B cell (primary cell): ENCODE measurements around the gene PAFAH2. TPM values are rescaled to one million over a fixed set of nuclear protein-coding genes. Genes with fewer than 3 reads are reported as not detected.

ENCODE experiments used
- ATAC-seq: fragments of 200-7000 bp; cut with Tn5 transposase; one replicate; pipeline ENCODE4 v1.10.0; 2021; ENCODE audit warnings: low read depth, mild to moderate bottlenecking, moderate number of reproducible peaks, moderate library complexity
- CTCF ChIA-PET: fragments of 350-600 bp; sonication (Branson Sonifier 250); formaldehyde crosslinking; loops from one replicate; lab custom pipeline; 2021; ENCODE audit warnings: antibody characterized with exemption, inconsistent platforms; lab: Charles Lee
- POLR2A ChIA-PET: fragments of 350-600 bp; sonication (Branson Sonifier 250); formaldehyde crosslinking; loops from one replicate; lab custom pipeline; 2021; ENCODE audit warnings: antibody characterized with exemption; lab: Charles Lee
- DNase-seq: peaks from one replicate; pipeline ENCODE4 v3.0.0; 2013
- H2AFZ ChIP-seq: 2 replicates; pipeline ENCODE4 v1.6.1; 2012; ENCODE audit warnings: mild to moderate bottlenecking, low read depth, low read length; ENCODE audit not compliant: insufficient read depth, poor library complexity, severe bottlenecking
- H3K27ac ChIP-seq, 2 donors: 1 replicate in 1 of 2; 2 replicates in 1 of 2; pipeline ENCODE4 v1.5.1; 2012 to 2013; ENCODE audit warnings: low read length in 2 of 2, mild to moderate bottlenecking in 2 of 2, moderate library complexity in 1 of 2
- H3K27me3 ChIP-seq, 4 experiments: fragments of 200-600 bp in 1 of 4; sonication (generic) in 1 of 4; replicated peaks in 1 of 4; 1 replicate in 2 of 4; 2 replicates in 2 of 4; pipeline versions ENCODE4 v1.6.1 to v1.7.0; 2013 to 2016; ENCODE audit warnings: low read length in 3 of 4, mild to moderate bottlenecking in 2 of 4, mixed read lengths in 1 of 4, moderate library complexity in 1 of 4; ENCODE audit not compliant: insufficient read depth in 4 of 4, control insufficient read depth in 3 of 4; ENCODE audit errors: control extremely low read depth in 1 of 4
- H3K36me3 ChIP-seq, 2 experiments: replicated peaks in 1 of 2; 1 replicate in 1 of 2; 2 replicates in 1 of 2; pipeline versions ENCODE4 v1.6.1 to v1.7.1; 2013; ENCODE audit warnings: low read length in 1 of 2; ENCODE audit not compliant: insufficient read depth in 2 of 2, control insufficient read depth in 1 of 2; ENCODE audit errors: control extremely low read depth in 1 of 2, extremely low read depth in 1 of 2
- H3K4me1 ChIP-seq, 2 donors: fragments of 200-600 bp in 1 of 2; sonication (generic) in 1 of 2; 1 replicate in 1 of 2; 2 replicates in 1 of 2; pipeline versions ENCODE4 v1.5.1 to v1.6.1; 2013 to 2017; ENCODE audit warnings: low read length in 2 of 2; ENCODE audit not compliant: control insufficient read depth in 2 of 2, insufficient read depth in 2 of 2
- H3K4me2 ChIP-seq: replicated peaks from 2 replicates; pipeline ENCODE3; 2012; ENCODE audit warnings: mild to moderate bottlenecking, low read depth, low read length; ENCODE audit not compliant: poor library complexity, severe bottlenecking
- H3K4me3 ChIP-seq, 5 experiments: fragments of 200-600 bp in 1 of 5; sonication (generic) in 1 of 5; 1 replicate in 3 of 5; 2 replicates in 2 of 5; pipeline versions ENCODE4 v1.5.1 to v1.7.0; 2011 to 2016; ENCODE audit warnings: low read length in 4 of 5, mild to moderate bottlenecking in 4 of 5, low read depth in 2 of 5, control low read depth in 1 of 5, moderate library complexity in 1 of 5; ENCODE audit not compliant: insufficient read depth in 1 of 5; ENCODE audit errors: control extremely low read depth in 1 of 5, extremely low read depth in 1 of 5
- H3K79me2 ChIP-seq: fragments of 200-600 bp; sonication (generic); one replicate; pipeline ENCODE4 v1.6.0; 2016; ENCODE audit warnings: low read length; ENCODE audit not compliant: control insufficient read depth, insufficient read depth
- H3K9ac ChIP-seq: fragments of 200-600 bp; sonication (generic); 2 replicates; pipeline ENCODE4 v1.6.1; 2017; ENCODE audit warnings: mild to moderate bottlenecking, low read length, moderate library complexity
- H3K9me3 ChIP-seq, 3 donors: one replicate each; pipeline versions ENCODE4 v1.6.1 to v1.7.1; 2013; ENCODE audit warnings: low read length in 2 of 3; ENCODE audit not compliant: control insufficient read depth in 2 of 3, insufficient read depth in 1 of 3; ENCODE audit errors: control extremely low read depth in 1 of 3
- H4K20me1 ChIP-seq: 2 replicates; pipeline ENCODE4 v1.6.0; 2012; ENCODE audit warnings: mild to moderate bottlenecking, low read length; ENCODE audit not compliant: insufficient read depth, control insufficient read depth, poor library complexity, severe bottlenecking
- H3K27ac Mint-ChIP-seq: one replicate; pipeline ENCODE4 v1.8.0; 2021; ENCODE audit warnings: mixed read lengths
- H3K27me3 Mint-ChIP-seq: one replicate; pipeline ENCODE4 v1.8.0; 2021; ENCODE audit warnings: mixed read lengths
- H3K4me1 Mint-ChIP-seq: one replicate; pipeline ENCODE4 v1.8.0; 2021; ENCODE audit warnings: mixed read lengths
- H3K4me3 Mint-ChIP-seq: one replicate; pipeline ENCODE4 v1.8.0; 2021; ENCODE audit warnings: mixed read lengths
- H3K9me3 Mint-ChIP-seq: one replicate; pipeline ENCODE4 v1.8.0; 2022; ENCODE audit warnings: mixed read lengths; ENCODE audit not compliant: insufficient read depth
- EZH2 ChIP-seq: IDR thresholded peaks from 2 replicates; pipeline ENCODE4 v1.6.1; 2012; ENCODE audit warnings: borderline replicate concordance, low read depth, mild to moderate bottlenecking, moderate library complexity, low read length; ENCODE audit not compliant: insufficient read depth, poor library complexity, severe bottlenecking
- WGBS: methylation state at CpG from one replicate; pipeline ENCODE4 v1.1.5; 2013; ENCODE audit warnings: missing lambda C conversion rate; ENCODE audit not compliant: insufficient coverage; 5-methylcytosine and 5-hydroxymethylcytosine counted together
- intact Hi-C: fragments of 100-400 bp; cut with micrococcal nuclease; formaldehyde crosslinking; loops from one replicate; pipeline ENCODE4 v1.10.0; 2022
- polyA plus RNA-seq: library from polyadenylated mRNA; depleted of rRNA; stranded (reverse); fragments of >200 nt; gene quantifications from 2 replicates; pipeline ENCODE4 v1.2.3, GENCODE V29; 2012
- total RNA-seq, 2 donors: library from RNA; stranded (reverse); fragments of 120-200 nt in 1 of 2; gene quantifications; 1 replicate in 1 of 2; 2 replicates in 1 of 2; pipeline versions ENCODE4 v1.2.3 to v1.2.4, GENCODE V29; 2013 to 2022
- TF ChIP-seq, protein P1 (sequence below): fragments of 200-600 bp; IDR thresholded peaks from one replicate; pipeline ENCODE4 v1.8.0; 2022; ENCODE audit warnings: antibody characterized with exemption, mild to moderate bottlenecking

Gene PAFAH2
- total and polyA plus RNA-seq, 2 donors (not counting 1 experiment from before 2014, with no cell fraction given): 5.1 to 8.8 TPM

DNA sequence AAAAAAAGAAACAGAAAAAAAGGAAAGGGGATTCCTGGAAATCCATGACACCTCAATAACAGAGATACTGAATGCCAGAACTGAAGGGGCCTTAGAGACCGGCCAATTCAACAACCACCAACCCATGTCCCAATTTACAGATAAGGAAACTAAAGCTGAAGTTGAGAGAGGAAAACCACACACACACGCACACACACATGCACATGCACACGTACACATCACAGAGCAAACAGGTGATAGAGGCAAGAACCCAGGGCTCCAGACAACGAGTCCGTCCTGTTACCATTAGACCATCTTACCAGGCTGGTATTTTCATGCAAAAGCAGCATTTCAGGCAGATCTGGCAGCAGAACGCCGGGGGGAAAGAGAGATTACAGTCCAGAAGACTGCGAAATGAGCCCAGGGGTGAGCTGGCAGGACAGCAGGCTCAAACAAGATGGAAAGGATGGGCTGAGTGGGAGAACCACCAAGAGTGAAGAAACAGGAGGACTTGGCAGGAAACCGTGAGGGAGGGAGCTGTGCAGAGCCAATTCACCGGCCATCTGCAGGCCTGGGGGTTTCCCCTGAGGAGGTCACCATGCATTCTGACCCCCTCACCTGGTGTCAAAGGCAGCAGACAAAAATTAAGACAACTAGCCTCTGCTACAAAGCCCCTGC is 43.5 kb downstream of the PAFAH2 start:
- Histone ChIP-seq H3K36me3 (peaks cover 0 to 11% of the 10 kb centered on the region in 2 experiments), H2AFZ (no peak overlapping the region), H3K27me3 (no peaks in the 10 kb centered on the region), H4K20me1 (no peaks in the 10 kb centered on the region), H3K79me2 (no peaks in the 10 kb centered on the region), H3K4me2 (no peak overlapping the region), H3K27ac (no peak overlapping the region), H3K9ac (no peak overlapping the region), H3K9me3 (peaks cover 0 to 12% (median 3%) of the 10 kb centered on the region in 3 donors), H3K4me1 (no peaks in the 10 kb centered on the region), H3K4me3 (no peak overlapping the region)
- POLR2A ChIA-PET: no interaction called here
- CTCF ChIA-PET: no interaction called here
- H3K9me3 Mint-ChIP-seq: no peaks in the 10 kb centered on the region
- no peak for DNase-seq
- 71% methylated on average over 8 of the region's 10 CpGs for WGBS
- intact Hi-C loops: no loop called here
- no peaks in the 10 kb centered on the region for H3K27me3 Mint-ChIP-seq
- no peak overlapping the region for H3K27ac Mint-ChIP-seq
- no peaks in the 10 kb centered on the region for H3K4me1 Mint-ChIP-seq
- ATAC-seq: no peak
- TF ChIP-seq, protein P1, sequence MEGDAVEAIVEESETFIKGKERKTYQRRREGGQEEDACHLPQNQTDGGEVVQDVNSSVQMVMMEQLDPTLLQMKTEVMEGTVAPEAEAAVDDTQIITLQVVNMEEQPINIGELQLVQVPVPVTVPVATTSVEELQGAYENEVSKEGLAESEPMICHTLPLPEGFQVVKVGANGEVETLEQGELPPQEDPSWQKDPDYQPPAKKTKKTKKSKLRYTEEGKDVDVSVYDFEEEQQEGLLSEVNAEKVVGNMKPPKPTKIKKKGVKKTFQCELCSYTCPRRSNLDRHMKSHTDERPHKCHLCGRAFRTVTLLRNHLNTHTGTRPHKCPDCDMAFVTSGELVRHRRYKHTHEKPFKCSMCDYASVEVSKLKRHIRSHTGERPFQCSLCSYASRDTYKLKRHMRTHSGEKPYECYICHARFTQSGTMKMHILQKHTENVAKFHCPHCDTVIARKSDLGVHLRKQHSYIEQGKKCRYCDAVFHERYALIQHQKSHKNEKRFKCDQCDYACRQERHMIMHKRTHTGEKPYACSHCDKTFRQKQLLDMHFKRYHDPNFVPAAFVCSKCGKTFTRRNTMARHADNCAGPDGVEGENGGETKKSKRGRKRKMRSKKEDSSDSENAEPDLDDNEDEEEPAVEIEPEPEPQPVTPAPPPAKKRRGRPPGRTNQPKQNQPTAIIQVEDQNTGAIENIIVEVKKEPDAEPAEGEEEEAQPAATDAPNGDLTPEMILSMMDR: no peak
- no peak for TF ChIP-seq EZH2
- H3K4me3 Mint-ChIP-seq: no peak overlapping the region

DNA sequence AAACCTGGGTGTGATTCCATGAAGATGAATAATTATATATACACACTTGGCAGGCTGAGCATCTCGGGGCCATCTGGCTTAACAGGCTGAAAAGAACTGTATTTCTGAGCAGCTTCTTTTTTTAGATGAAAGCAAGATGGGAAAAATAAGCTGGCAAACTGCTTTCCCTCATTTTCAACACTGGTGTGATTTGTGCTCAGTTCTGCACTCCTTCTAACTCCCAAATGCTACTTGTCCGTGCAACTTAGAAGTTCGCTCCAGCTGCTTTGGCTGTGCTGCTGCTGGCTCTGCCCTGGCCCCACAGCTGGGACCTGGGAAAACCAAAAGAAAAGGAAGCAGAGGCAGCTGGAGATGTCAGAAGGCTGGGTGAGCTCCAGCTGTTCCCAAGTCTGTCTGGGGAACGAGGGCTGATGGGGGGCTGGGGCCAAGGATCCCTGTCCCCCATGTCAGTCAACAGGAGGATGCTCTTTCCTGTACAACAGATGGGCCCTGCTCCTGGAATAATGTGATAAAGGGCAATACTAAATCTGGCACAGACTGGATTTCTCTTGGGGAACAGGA is 44.9 kb downstream of the PAFAH2 start:
- 100% methylated on average over 3 of the region's 4 CpGs for WGBS
- ChIA-PET CTCF (no interaction called here), POLR2A (no interaction called here)
- no peaks in the 10 kb centered on the region for H3K79me2 ChIP-seq
- DNase-seq (no peak), ATAC-seq (no peak)
- Mint-ChIP-seq H3K4me3 (no peak overlapping the region), H3K27ac (no peak overlapping the region), H3K4me1 (no peaks in the 10 kb centered on the region), H3K27me3 (peaks cover 3% of the 10 kb centered on the region), H3K9me3 (no peaks in the 10 kb centered on the region)
- no peak overlapping the region for H2AFZ ChIP-seq
- H3K4me2 ChIP-seq: no peak overlapping the region
- no peak overlapping the region for H3K9ac ChIP-seq
- H3K27me3 ChIP-seq: no peaks in the 10 kb centered on the region
- intact Hi-C loops: no loop called here
- H3K36me3 ChIP-seq: no peaks in the 10 kb centered on the region
- no peak overlapping the region for H3K27ac ChIP-seq
- H3K4me3 ChIP-seq: no peak overlapping the region
- H3K9me3 ChIP-seq: peaks cover 0 to 7% (median 0%) of the 10 kb centered on the region in 3 donors
- H3K4me1 ChIP-seq: no peaks in the 10 kb centered on the region
- TF ChIP-seq, protein P1: no peak
- TF ChIP-seq EZH2: no peak
- no peaks in the 10 kb centered on the region for H4K20me1 ChIP-seq
